Measurements from ENCODE around the gene CFAP126. TPM values are rescaled to one million over a fixed set of nuclear protein-coding genes. Genes with fewer than 3 reads are reported as not detected.
"Not testable (repeated sequence)": the region's sequence is repeated elsewhere in the genome, so short reads cannot be mapped to it uniquely, and the experiment has no call there.

The CFAP126 gene
- total and polyA plus RNA-seq, 8 donors, result 0.34 to 0.87 (median 0.47) TPM; not detected in 5

DNA sequence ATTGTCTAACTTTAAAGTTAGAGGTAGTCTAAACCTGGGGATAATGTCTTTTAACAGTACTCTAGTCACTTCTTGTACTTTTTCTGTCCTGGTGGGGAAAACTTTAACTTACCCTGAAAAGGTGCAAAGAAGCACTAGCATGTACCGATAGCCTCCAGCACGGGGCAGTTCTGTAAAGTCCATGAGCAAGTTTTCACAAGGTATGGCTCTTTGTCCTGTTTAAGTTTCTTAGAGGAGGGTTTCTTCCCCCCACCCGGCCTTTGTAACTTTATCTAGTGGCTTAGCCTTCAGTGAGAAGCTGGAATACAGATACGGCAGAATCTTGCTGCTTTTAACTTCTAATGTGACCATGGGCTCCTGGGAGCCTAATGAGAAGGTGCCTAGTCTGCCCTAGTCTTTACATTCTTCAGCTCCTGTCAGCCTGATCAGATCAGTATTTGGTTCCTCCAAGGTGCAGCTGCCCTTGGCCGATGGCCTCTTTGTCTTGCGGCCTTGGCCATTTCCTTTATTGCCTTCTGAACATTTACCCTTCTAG, 39.8 kb upstream of the CFAP126 start:
- intact Hi-C loops (cut with DNase I), result no loop called here
- Histone ChIP-seq H3K27ac (no peak overlapping the region), H3K4me1 (peaks cover 0 to 7% (median 5%) of the 10 kb centered on the region in 3 donors), H3K36me3 (no peaks in the 10 kb centered on the region), H3K4me3 (no peak overlapping the region), H3K27me3 (no peaks in the 10 kb centered on the region), H3K9me3 (no peaks in the 10 kb centered on the region)
- TF ChIP-seq, protein P1, sequence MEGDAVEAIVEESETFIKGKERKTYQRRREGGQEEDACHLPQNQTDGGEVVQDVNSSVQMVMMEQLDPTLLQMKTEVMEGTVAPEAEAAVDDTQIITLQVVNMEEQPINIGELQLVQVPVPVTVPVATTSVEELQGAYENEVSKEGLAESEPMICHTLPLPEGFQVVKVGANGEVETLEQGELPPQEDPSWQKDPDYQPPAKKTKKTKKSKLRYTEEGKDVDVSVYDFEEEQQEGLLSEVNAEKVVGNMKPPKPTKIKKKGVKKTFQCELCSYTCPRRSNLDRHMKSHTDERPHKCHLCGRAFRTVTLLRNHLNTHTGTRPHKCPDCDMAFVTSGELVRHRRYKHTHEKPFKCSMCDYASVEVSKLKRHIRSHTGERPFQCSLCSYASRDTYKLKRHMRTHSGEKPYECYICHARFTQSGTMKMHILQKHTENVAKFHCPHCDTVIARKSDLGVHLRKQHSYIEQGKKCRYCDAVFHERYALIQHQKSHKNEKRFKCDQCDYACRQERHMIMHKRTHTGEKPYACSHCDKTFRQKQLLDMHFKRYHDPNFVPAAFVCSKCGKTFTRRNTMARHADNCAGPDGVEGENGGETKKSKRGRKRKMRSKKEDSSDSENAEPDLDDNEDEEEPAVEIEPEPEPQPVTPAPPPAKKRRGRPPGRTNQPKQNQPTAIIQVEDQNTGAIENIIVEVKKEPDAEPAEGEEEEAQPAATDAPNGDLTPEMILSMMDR (IDR thresholded peaks at IDR 0.05), result no peak
- ATAC-seq (no peak), FAIRE-seq (no peak), DNase-seq (no peak)
- WGBS, 2 donors, result 68% methylated on average over 6 of the region's 6 CpGs

DNA sequence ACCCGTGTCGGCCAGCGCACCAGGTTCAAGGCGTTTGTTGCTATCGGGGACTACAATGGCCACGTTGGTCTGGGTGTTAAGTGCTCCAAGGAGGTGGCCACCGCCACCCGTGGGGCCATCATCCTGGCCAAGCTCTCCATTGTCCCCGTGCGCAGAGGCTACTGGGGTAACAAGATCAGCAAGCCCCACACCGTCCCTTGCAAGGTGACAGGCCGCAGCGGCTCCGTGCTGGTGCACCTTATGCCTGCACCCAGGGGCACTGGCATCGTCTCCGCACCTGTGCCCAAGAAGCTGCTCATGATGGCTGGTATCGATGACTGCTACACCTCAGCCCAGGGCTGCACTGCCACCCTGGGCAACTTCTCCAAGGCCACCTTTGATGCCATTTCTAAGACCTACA, 38.9 kb upstream of the CFAP126 start:
- H3K4me3 ChIP-seq; H3K27ac ChIP-seq; DNase-seq; FAIRE-seq; H3K4me1 ChIP-seq; H3K27me3 ChIP-seq; intact Hi-C loops (cut with DNase I); H3K9me3 ChIP-seq; ATAC-seq; H3K36me3 ChIP-seq: not testable (repeated sequence)
- WGBS, 2 donors, result 96 to 98% methylated on average over 16 to 17 of the region's 17 CpGs

DNA sequence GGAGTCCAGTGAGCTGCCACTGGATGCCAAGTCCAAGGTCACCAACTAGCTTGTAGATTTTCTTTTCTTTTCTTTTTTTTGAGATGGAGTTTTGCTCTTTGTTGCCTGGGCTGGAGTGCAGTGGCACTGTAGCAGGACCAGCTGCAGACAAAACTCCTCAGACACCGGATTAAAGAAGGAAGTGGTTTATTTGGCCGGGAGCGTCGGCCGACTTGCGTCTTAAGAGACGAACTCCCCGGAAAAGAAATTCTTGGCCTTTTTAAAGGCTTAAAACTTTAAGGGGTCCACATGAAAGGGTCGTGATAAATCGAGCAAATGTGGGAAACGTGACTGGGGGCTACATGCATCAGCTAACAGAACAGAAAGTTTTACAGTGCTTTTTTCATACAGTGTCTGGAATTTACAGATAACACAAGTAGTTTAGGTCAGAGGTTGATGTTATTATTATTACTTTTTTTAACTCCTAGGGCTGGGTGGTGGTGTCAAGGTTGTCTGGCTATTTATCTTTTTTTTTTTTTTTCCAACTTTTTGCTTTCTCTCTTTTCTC, 36.4 kb upstream of the CFAP126 start:
- ATAC-seq, result no peak
- WGBS, 2 donors, result 86 to 92% methylated on average over 11 of the region's 11 CpGs
- no peak overlapping the region for H3K27ac ChIP-seq
- H3K27me3 ChIP-seq, result no peaks in the 10 kb centered on the region
- TF ChIP-seq, protein P1 (IDR thresholded peaks at IDR 0.05), result no peak
- no peak for FAIRE-seq
- intact Hi-C loops (cut with DNase I), result no loop called here
- DNase-seq, result no peak
- H3K4me3 ChIP-seq, result no peak overlapping the region
- no peaks in the 10 kb centered on the region for H3K36me3 ChIP-seq
- peaks cover 5 to 14% (median 5%) of the 10 kb centered on the region in 3 donors for H3K4me1 ChIP-seq
- H3K9me3 ChIP-seq, result no peaks in the 10 kb centered on the region

DNA sequence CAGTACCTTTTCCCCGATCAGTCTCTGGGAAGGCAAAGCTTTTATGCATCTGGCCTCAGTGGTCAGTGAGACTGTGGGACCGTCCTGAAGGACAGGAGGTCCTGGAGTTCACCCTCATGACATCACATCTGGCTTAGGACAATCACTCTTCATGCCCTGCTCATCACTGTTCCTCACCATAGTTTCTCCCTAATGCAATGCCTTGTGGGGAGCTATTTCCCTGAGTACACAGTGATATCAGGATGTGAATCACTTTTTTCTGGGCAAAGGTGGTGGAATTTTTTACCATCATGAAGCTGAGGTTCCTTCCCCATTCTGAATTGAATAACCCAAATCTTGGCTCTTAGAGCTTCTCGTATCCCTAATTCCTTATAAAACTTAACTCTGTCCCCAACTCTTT, 34.8 kb upstream of the CFAP126 start:
- H3K4me1 ChIP-seq, result peaks cover 5 to 22% (median 5%) of the 10 kb centered on the region in 3 donors
- no peaks in the 10 kb centered on the region for H3K27me3 ChIP-seq
- H3K4me3 ChIP-seq, result no peak overlapping the region
- intact Hi-C loops (cut with DNase I), result no loop called here
- H3K9me3 ChIP-seq, result no peaks in the 10 kb centered on the region
- H3K36me3 ChIP-seq, result no peaks in the 10 kb centered on the region
- FAIRE-seq (no peak), DNase-seq (no peak), ATAC-seq (no peak)
- no peak overlapping the region for H3K27ac ChIP-seq
- TF ChIP-seq, protein P1 (IDR thresholded peaks at IDR 0.05), result no peak
- 85 to 89% methylated on average over 3 of the region's 3 CpGs for WGBS, 2 donors

DNA sequence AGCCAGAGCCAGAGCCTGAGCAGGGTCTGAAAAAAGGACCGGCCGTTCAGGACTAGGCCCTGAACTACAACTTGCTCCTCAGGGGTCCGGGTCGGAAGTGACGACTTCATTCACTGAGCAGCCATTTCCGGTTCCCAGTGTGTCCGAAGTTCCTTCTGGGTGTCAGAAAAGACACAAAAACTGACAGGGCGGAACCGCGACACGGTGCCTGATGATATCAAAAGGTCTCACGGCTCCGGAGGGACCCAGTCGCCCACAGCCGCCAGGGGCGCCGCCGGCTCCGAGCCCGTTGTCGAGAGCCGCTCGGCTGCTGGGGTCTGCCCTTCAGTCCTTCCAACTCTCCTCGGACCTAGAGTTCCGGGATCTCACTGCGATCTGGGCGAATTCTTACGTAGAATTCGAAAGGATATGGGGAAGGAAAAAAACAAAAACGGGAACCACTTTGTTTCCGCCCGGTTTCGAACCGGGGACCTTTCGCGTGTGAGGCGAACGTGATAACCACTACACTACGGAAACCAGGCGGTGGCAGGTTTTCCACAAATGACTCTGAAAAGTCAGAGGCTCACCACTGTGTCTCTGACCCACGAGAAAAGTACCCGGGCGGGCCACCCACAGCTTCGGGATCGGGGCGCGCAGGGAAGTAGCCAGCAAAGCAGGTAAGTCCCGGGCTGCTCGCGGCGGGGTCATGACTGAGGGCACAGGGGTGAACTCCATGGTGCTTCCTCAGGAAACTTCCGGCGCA, 31.8 kb upstream of the CFAP126 start:
- no peak for FAIRE-seq
- WGBS, 2 donors, result 0 to 1% methylated on average over 53 of the region's 53 CpGs
- Histone ChIP-seq H3K9me3 (no peaks in the 10 kb centered on the region), H3K27ac (peak overlapping the region; percentile 100), H3K4me3 (peak overlapping the region; percentile 51 to 73 (median 56)), H3K36me3 (no peaks in the 10 kb centered on the region), H3K27me3 (no peaks in the 10 kb centered on the region), H3K4me1 (peaks cover 0 to 19% (median 5%) of the 10 kb centered on the region in 3 donors)
- TF ChIP-seq, protein P1 (IDR thresholded peaks at IDR 0.05), result peak; percentile 10 to 24 (median 18)
- peak; percentile 82 to 96 (median 92) for DNase-seq
- ATAC-seq, result peak; percentile 82 to 89 (median 86)
- intact Hi-C loops (cut with DNase I), result no loop called here

Measured in pancreas (tissue), 10 donors.